DND-41 (cell line): Measurements from ENCODE around the gene SLC16A13.

Source experiments
- ATAC-seq: fragments of 200-7000 bp; cut with Tn5 transposase; 3 replicates; pipeline ENCODE4 v1.9.1; 2021; ENCODE audit warnings: low read depth; ENCODE audit not compliant: insufficient read depth
- DNase-seq: peaks from one replicate; pipeline ENCODE4 v3.0.0-alpha.2; 2020
- H2AFZ ChIP-seq: 2 replicates; pipeline ENCODE4 v1.6.0; 2012; ENCODE audit warnings: low read depth, low read length
- H3K27ac ChIP-seq: 2 replicates; pipeline ENCODE4 v1.5.1; 2012; ENCODE audit warnings: low read length, inconsistent platforms
- H3K27me3 ChIP-seq: fragments of 200-600 bp; sonication (generic); 2 replicates; pipeline ENCODE4 v1.6.0; 2012; ENCODE audit warnings: low read length, mild to moderate bottlenecking, inconsistent platforms; ENCODE audit not compliant: insufficient read depth, poor library complexity
- H3K36me3 ChIP-seq: 2 replicates; pipeline ENCODE4 v1.5.1; 2012; ENCODE audit warnings: low read length, inconsistent platforms; ENCODE audit not compliant: insufficient read depth
- H3K4me1 ChIP-seq: 2 replicates; pipeline ENCODE4 v1.5.1; 2012; ENCODE audit warnings: mild to moderate bottlenecking, low read length; ENCODE audit not compliant: insufficient read depth
- H3K4me2 ChIP-seq: 2 replicates; pipeline ENCODE4 v1.6.0; 2012; ENCODE audit warnings: mild to moderate bottlenecking, moderate library complexity, low read length, inconsistent platforms; ENCODE audit not compliant: insufficient read depth
- H3K4me3 ChIP-seq, 2 experiments: fragments of 200-600 bp in 1 of 2; shearing (Covaris generic) in 1 of 2; 2 replicates each; pipeline ENCODE4 v1.5.1; 2012 to 2016; ENCODE audit warnings: inconsistent platforms in 2 of 2, low read length in 2 of 2, mild to moderate bottlenecking in 2 of 2, low read depth in 1 of 2, moderate library complexity in 1 of 2
- H3K79me2 ChIP-seq: 2 replicates; pipeline ENCODE4 v1.6.0; 2012; ENCODE audit warnings: low read length, inconsistent platforms; ENCODE audit not compliant: insufficient read depth
- H3K9ac ChIP-seq: 2 replicates; pipeline ENCODE4 v1.6.0; 2012; ENCODE audit warnings: low read depth, mild to moderate bottlenecking, inconsistent platforms, low read length, moderate library complexity
- H3K9me3 ChIP-seq: 2 replicates; pipeline ENCODE4 v1.5.1; 2012; ENCODE audit warnings: low read length, moderate library complexity, mild to moderate bottlenecking, inconsistent platforms; ENCODE audit not compliant: insufficient read depth, severe bottlenecking
- H4K20me1 ChIP-seq: 2 replicates; pipeline ENCODE4 v1.6.0; 2012; ENCODE audit warnings: low read length; ENCODE audit not compliant: insufficient read depth
- EZH2 ChIP-seq: IDR thresholded peaks from 3 replicates; pipeline ENCODE4 v1.6.1; 2012; ENCODE audit warnings: borderline replicate concordance, low read depth, mild to moderate bottlenecking, moderate library complexity, low read length, inconsistent platforms; ENCODE audit not compliant: severe bottlenecking
- TF ChIP-seq, protein P1 (sequence below): IDR thresholded peaks from 2 replicates; pipeline ENCODE4 v1.5.1; 2012; ENCODE audit warnings: borderline replicate concordance, low read length, moderate library complexity, mild to moderate bottlenecking; ENCODE audit not compliant: poor library complexity, severe bottlenecking; ENCODE audit errors: extremely low read depth

Gene SLC16A13

DNA sequence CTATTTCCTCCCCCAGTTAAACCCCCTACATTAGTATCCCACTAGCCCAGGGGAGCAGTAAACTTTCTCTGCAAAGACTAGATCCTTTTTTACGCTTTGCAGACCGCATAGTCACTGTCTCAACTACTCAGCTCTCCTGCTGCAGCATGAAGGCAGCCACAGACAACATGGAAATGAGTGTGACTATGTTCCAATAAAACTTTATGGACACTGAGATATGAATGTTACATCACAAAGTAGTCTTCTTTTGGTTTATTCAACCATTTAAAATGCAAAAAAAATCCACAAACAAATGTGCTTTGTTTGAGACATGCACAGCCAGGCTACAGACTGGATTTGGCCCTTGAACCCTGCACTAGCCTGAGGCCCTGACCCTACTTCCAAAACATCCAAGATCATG, 25.3 kb upstream of the SLC16A13 start:
- peaks cover 13% of the 10 kb centered on the region; the same call in 1 of the 2 replicates for H4K20me1 ChIP-seq
- TF ChIP-seq EZH2, result no peak
- TF ChIP-seq, protein P1, sequence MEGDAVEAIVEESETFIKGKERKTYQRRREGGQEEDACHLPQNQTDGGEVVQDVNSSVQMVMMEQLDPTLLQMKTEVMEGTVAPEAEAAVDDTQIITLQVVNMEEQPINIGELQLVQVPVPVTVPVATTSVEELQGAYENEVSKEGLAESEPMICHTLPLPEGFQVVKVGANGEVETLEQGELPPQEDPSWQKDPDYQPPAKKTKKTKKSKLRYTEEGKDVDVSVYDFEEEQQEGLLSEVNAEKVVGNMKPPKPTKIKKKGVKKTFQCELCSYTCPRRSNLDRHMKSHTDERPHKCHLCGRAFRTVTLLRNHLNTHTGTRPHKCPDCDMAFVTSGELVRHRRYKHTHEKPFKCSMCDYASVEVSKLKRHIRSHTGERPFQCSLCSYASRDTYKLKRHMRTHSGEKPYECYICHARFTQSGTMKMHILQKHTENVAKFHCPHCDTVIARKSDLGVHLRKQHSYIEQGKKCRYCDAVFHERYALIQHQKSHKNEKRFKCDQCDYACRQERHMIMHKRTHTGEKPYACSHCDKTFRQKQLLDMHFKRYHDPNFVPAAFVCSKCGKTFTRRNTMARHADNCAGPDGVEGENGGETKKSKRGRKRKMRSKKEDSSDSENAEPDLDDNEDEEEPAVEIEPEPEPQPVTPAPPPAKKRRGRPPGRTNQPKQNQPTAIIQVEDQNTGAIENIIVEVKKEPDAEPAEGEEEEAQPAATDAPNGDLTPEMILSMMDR, result no peak
- H3K27me3 ChIP-seq, result no peaks in the 10 kb centered on the region
- no peak overlapping the region for H3K27ac ChIP-seq
- peaks cover 24% of the 10 kb centered on the region for H3K36me3 ChIP-seq
- peak overlapping the region; percentile 85; the same call in 1 of the 2 replicates for H3K9ac ChIP-seq
- no peaks in the 10 kb centered on the region for H3K9me3 ChIP-seq
- DNase-seq (no peak), ATAC-seq (no peak)
- peak overlapping the region; percentile 94 for H3K4me2 ChIP-seq
- H3K79me2 ChIP-seq, result peaks cover 73% of the 10 kb centered on the region
- no peak overlapping the region for H2AFZ ChIP-seq
- H3K4me3 ChIP-seq, result peak overlapping the region in 1 of 2 experiments; percentile 98; a peak in 2 of 4 replicates
- peaks cover 44% of the 10 kb centered on the region for H3K4me1 ChIP-seq

DNA sequence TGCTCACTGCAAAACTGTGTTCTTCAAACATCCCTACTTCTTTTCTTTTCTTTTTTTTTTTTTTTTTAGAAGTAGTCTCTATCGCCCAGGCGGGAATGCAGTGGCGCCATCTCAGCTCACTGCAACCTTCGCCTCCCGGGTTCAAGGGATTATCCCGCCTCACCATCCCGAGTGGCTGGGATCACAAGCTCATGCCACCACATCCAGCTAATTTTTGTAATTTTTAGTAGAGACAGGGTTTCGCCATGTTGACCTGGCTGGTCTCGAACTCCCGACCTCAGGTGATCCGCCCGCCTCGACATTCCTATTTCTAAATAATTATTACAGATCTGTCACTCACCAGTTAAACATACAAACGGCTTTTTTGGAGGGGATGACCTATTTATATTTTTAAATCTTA, 24.4 kb upstream of the SLC16A13 start:
- ATAC-seq, result no peak
- peak overlapping the region; percentile 99; the same call in 1 of the 2 replicates for H3K27ac ChIP-seq

DNA sequence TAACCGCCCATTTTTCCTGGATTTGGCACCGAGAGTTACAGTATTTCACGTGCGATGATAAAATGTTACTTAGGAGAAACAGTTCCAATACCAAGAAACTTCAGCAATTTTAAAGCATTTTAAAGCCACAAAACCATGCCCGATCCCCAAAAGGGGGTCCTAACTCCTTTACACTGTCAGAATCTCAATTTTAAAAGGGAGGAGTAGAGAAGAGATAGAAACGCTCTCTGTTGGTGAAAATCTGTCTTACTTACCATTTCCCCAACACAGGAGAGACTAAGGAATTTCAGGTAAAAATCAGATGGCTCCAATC, 23.9 kb upstream of the SLC16A13 start:
- Histone ChIP-seq H3K4me2 (peak overlapping the region; percentile 94), H3K4me1 (peaks cover 58% of the 10 kb centered on the region), H3K79me2 (peaks cover 77% of the 10 kb centered on the region), H3K9me3 (no peaks in the 10 kb centered on the region), H4K20me1 (peaks cover 12% of the 10 kb centered on the region; the same call in 1 of the 2 replicates), H3K27me3 (no peaks in the 10 kb centered on the region), H3K9ac (peak overlapping the region; percentile 85), H3K4me3 (peak overlapping the region; percentile 96 to 98), H3K36me3 (peaks cover 30% of the 10 kb centered on the region), H2AFZ (peak overlapping the region; percentile 93), H3K27ac (peak overlapping the region; percentile 99)
- ATAC-seq (no peak), DNase-seq (no peak)
- TF ChIP-seq EZH2, result no peak
- TF ChIP-seq, protein P1, result no peak

More for the DNA sequence above, 24.4 kb upstream of the SLC16A13 start:
- no peak for DNase-seq
- Histone ChIP-seq H3K9ac (peak overlapping the region; percentile 85), H3K4me1 (peaks cover 53% of the 10 kb centered on the region), H3K36me3 (peaks cover 25% of the 10 kb centered on the region), H3K9me3 (no peaks in the 10 kb centered on the region), H3K4me3 (peak overlapping the region; percentile 96 to 98; a peak in 3 of 4 replicates), H3K4me2 (peak overlapping the region; percentile 94), H4K20me1 (peaks cover 13% of the 10 kb centered on the region; the same call in 1 of the 2 replicates), H3K27me3 (no peaks in the 10 kb centered on the region), H2AFZ (no peak overlapping the region), H3K79me2 (peaks cover 75% of the 10 kb centered on the region)
- TF ChIP-seq, protein P1, result no peak
- no peak for TF ChIP-seq EZH2
